GM19328 (cell line): Measurements from ENCODE around the gene ZNF429.
"Not testable (repeated sequence)": the region's sequence is repeated elsewhere in the genome, so short reads cannot be mapped to it uniquely, and the experiment has no call there.

Experiments
- ATAC-seq: cut with Tn5 transposase; IDR thresholded peaks from one replicate; pipeline ENCODE4 v1.9.1; 2021; ENCODE audit warnings: mild to moderate bottlenecking, moderate library complexity; ENCODE audit not compliant: unreplicated experiment

Gene ZNF429

DNA sequence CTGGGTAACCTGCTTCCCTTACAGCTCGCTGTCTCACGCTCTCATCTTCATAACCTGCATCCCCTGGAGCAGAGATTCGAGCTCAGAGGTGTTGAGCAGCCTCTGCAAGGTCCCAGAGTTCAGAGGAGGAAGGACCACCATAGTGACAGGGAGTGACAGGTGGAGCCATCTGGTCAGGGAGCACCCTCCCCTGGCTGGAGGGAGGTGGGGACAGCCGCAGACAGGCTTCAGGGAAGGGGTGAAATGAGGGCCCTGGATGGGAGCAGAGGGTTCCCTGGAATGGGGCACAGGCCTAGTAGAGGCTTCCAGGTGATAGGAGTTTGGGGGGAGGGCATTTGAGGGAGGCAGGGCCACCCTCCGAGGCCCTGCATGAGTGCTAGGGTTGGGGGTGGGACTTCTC is 82.1 kb downstream of the ZNF429 start:
- no peak for ATAC-seq

DNA sequence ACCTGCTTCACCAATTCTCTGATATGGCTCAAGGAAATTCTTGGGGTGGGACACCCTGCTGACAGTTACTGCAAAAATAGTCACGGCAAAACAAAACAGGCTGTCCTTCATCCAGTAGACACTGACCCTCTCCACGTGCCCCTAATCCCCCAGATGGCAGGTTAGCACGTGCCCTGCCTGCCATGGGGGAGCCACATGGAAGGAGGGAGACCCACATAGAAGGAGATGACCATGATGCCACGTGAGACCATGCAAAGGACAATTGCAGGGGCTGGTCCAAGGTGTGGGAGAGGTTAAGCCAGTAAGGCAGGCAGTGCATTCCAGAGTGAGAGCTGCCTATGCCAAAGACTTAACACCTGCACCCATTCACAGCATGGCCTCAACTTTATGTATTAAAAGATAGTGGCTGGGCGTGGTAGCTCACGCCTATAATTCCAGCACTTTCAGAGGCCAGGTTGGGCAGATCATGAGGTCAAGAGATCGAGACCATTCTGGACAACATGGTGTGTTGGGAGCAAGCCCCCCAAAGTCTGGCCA is 82.7 kb downstream of the ZNF429 start:
- no peak for ATAC-seq

DNA sequence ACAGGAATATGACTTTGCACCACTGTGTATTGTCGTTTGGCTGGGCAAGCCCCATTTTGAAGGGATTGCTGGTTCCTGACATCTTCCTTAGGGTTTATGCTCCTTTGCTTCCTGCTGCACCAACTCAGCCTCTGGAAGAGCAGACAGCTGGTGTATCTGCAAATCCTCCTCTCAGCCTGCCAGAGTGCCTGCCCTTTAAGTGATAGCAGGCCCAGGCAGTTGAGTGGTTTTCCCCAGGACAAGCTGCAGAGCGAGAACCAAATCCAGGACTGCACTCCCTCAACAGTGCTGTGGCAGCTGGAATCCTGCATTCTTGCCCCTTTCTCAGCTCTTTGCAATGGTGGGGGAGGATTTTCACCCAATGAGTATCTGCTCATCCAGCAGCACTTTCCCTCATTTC is 85.5 kb downstream of the ZNF429 start:
- ATAC-seq = no peak

GRCh38 chr19:21593008-21593481 is 87.6 kb downstream of the ZNF429 start:
- ATAC-seq = no peak

GRCh38 chr19:21593502-21593901 is 88.1 kb downstream of the ZNF429 start:
- no peak for ATAC-seq

GRCh38 chr19:21593934-21594820 is 88.8 kb downstream of the ZNF429 start:
- no peak for ATAC-seq

DNA sequence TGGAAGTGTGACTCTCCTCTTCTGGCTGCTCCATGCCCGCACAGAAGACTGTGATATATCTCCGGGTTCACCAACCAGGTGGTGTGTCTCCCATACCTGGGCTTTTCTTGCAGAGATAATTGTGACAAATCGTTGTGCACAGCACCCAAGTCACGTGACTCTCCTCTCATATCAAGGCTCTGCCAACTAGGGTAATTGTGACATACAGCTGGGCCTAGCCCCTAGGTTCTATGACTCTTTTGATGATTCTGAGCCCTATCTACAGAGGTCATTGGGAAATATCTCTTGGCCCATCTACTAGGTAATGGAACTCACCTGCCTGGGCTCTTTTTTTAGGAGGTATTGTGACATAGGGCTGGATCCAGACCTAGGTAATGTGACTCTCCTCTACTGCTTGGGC is 89.8 kb downstream of the ZNF429 start:
- no peak for ATAC-seq

DNA sequence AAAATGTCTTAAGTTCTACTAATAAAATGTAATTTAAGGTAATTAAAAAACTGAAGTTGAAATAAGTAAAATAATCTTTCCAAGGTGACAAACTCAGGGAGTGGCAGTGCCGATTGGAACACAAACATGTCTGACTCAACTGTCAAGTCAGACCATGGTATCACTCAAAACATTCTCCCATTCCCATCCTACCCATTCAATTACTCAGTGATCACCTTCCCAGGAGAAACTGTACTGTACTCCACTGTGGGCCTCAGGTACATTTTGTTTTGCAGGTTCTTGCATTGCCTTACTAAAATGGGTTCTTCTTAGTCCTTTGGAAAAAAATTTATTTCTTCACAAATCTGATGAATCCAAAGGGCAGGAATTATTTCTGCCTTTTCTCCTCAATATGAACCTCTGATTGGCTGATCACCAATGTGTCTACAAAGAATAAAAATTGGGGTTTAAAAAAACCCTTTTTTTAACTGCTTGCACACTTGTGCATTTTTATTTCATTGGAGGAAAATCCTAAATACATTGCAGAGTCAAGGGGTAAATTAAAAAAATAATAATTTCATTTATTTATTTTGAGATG is 96.8 kb downstream of the ZNF429 start:
- ATAC-seq = no peak

GRCh38 chr19:21602659-21603430 is 97.4 kb downstream of the ZNF429 start:
- ATAC-seq = not testable (repeated sequence)

GRCh38 chr19:21603431-21604231 is 98.2 kb downstream of the ZNF429 start:
- no peak for ATAC-seq

DNA sequence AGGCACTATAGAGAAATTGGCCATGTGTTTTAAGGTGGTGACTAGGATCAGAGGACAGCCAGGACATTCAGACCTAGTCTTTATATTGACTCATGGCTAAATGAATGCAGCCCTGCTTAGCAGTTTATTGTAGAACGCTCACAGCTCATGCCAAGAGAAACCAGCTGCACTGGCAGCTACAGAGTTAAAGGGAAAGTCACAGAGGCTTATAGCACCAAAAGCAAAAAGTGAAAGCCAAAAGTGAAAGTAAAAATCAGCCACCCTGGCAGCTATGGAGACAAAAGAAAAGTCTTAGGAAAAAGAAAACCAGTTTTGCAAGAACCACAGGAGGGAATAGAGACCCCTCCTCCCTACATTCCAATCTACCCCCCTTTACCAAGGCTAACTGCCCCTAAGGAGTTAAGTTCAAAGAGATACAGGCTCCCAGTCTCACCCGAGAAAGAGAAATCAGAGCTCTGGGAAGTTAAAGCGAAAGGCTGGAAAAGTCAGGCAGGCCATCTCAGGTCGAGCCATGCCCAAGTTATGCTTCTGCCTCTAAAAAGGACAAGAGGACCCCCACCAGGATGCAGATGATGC is 99.0 kb downstream of the ZNF429 start:
- ATAC-seq = no peak
